HG03097 (cell line): ENCODE measurements around the gene SBF2.

Experiments used
- ATAC-seq: cut with Tn5 transposase; IDR thresholded peaks from one replicate; pipeline ENCODE4 v1.9.1; 2021; ENCODE audit not compliant: unreplicated experiment, low FRiP score

Gene SBF2

GRCh38 chr11:10302744-10303557, 8.9 kb upstream of the SBF2 start:
- no peak for ATAC-seq

DNA sequence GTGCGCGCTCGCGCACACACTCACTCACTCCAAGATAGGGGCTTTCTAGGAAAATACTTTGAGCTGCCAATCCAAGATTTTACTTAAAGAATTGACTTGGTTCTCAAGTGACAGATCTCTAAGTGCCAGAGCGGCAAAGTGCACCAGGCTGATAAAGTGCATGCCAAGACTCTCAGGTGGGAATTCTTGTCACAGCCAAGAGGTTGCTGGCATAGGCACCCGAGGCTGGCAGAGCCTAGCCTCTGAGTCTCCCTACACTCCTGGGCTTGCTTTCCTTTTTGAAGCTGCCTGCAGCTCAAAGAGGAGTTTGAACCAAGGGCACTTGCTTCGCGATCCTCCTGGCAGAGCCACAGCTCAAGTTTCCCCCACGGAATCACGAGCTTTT, 8.3 kb upstream of the SBF2 start:
- ATAC-seq, result no peak

GRCh38 chr11:10301656-10302358, 7.8 kb upstream of the SBF2 start:
- ATAC-seq, result no peak

- peak; percentile 85 for ATAC-seq
Measured at GRCh38 chr11:10298342-10298741, 4.3 kb upstream of the SBF2 start.

DNA sequence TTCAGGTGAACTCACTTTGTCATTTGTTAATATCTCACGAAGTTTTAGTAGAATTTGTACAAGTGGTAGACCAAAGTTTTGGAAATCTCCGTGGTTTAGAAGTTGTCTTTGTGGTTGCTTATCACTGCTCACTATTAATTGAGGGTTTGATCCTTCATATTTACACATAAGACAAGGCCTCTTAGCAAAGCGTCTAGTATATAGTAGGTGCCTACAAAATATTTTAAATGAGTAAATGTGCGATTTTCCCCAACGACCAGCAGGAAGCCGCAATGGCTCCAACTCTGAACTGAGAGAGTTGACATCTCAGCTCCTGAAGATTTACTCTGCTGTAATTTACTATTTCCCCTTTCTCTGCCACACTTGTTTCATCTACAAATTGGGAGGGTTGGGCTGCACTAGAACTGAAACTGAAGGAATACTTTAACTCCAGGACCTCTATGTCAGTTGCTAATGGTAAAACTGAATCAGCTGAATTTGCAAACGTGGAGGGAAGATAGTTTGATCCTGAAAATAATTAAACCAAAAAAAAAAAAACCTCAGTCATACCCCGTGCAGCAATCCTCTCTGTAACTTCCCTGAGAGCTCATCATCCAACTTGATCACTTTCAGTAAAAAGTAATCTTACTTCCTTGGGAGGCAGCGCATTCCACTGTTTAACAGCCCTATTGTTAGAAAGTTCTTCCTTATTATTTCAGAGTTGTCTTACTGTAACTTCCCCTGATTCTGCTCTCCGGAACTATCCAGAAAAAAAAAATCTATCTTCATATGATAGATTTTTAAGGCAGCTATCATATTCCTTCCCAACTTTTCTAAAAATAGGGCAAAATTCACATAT, 1.3 kb upstream of the SBF2 start:
- no peak for ATAC-seq

- ATAC-seq, result no peak
Measured at GRCh38 chr11:10294290-10294953, 403 bp upstream of the SBF2 start.

DNA sequence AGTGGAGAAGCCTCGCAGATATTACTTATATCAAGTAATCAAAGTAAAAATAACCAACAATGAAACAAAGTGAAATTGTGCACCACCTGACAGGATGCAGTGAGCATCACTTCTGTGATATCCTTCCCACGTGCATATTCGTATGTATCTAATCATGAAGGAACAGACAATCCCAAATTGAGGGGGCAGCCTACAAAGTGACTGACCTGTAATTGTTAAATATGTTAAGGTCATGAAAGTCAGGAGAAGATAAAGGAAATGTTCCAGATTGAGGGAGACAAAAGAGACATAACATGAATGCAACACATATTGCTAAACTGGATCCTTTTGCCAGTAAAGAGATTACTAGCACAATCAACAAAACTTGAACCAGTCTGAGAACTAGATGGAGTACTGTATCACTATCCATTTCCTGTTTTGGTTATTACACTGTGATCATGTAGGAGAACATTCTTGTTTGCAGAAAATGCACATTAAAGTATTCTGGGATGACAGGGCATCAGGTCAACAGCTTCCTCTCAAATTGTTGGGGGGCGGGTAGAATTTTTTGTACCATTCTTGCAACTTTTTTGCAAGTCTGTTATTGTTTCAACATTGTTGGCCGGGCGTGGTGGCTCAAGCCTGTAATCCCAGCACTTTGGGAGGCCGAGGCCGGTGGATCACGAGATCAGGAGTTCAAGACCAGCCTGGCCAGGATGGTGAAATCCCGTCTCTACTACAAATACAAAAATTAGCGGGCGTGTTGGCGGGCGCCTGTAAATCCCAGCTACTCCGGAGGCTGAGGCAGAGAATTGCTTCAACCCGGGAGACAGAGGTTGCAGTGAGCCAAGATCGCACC, 2.0 kb downstream of the SBF2 start:
- no peak for ATAC-seq

DNA sequence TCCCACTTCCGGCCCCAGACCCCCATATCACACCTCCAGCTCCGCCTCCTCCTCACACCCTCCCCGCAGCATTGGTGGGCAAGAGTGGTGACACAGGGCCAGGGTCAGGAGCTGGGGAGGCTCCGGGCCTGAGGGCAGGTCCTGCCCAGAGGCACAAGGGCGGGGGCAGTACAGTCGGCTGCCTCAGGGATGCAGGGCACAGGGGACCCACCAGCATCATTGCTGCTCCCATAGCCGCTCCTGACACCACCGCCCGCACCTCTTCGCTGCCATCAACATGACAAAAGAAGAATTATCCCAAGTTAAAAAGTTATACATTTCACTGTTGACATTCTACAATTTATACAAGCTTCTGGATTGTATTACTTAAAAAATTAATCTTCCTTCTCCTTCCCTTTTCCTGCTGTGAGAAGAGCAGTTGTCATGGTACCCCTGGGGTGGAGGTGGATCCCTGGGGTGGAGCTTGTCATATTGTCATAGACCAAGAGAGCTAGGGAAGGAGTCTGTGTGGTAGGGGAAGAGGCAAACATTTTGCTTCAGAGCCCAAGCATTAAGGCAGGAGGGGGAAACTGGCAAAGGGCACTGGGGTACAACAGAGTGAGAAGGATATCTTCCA, 4.1 kb downstream of the SBF2 start:
- ATAC-seq, result no peak

DNA sequence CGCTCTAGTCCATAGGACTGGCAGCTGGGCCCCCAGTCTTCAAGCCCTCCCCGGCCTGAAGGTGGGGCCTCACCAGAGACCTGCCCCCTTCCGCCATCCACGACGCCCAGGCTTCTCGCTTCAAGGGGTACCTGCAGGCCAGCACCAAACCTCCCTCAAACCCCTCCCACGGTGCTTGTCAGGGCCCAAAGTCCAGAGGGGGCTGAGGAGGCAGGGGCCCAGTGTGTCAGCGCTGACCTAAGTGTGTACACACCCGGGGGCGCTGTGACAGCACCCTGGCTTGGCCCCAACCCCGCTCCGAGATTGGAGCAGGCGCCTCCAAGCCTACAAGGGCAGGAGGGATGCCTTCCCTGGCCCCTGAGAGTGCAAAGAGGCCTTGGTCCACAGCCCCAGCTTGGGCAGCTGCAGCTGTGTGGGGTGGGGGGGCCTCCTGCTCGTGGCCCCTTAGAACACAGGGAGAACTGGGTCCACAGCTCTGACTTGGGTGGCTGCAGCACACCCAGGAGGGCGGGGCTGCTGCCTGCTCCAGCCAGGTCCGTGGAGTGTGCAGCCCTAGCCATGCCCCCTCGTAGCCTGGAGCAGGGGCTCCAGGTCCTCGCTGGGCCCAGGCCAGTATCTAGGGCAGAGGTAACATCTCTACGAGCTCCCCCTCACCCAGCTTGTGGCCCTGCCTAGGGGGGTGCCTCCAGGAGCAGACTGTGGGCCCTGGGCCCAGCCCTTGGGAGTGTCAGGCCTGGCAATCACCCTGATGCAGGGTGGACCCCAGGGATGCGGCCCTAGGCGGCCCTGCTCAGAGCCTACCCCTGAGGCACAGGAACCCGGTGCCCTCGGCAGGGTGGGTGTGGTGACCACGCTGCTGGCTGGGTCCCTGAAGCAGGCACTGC, 4.9 kb downstream of the SBF2 start:
- no peak for ATAC-seq

- ATAC-seq, result no peak
Measured at GRCh38 chr11:10287766-10288715, 6.0 kb downstream of the SBF2 start.

DNA sequence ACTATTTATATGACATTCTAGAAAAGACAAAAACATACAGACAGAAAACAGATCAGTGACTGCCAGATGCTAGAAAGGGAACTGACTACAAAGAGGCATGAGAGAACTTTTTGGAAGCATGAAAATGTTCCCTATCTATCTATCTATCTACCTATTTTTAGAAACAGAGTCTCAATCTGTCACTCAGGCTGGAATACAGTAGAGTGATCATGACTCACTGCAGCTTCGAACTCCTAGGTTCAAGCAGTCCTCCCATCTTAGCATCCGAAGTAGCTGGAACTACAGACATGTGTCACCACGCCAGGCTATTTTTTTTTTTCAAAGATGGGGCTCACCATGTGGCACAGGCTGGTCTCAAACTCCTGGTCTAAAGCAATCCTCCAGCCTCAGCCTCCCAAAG, 6.9 kb downstream of the SBF2 start:
- ATAC-seq, result no peak

DNA sequence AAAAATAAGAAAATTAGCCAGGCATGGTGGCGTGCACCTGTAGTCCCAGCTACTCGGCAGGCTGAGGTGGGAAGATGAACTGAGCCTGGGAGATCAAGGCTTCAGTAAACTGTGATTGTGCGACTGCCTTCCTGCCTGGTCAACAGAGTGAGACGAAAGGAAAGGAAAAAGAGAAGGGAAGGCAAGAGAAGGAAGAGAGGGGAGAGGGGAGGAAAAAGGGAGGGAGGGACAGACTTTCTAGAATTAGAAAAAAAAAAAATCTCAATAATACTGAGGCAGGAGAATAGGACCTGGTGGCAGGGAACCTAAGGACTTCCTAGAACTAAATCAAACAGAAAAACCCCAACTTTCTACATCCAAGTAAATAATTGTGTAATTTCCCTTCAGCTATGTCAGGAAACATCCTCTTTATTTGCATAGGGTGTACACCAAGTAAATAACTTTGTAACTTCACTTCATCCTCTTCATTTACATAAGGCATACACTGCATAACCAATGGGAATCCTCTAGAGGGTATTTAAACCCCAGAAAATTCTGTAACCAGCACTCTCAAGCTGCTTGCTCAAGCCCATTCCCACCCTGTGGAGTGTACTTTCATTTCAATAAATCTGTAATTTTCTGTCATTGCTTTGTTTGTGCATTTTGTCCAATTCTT, 8.7 kb downstream of the SBF2 start:
- ATAC-seq, result no peak

GRCh38 chr11:10283991-10284390, 10.0 kb downstream of the SBF2 start:
- no peak for ATAC-seq

DNA sequence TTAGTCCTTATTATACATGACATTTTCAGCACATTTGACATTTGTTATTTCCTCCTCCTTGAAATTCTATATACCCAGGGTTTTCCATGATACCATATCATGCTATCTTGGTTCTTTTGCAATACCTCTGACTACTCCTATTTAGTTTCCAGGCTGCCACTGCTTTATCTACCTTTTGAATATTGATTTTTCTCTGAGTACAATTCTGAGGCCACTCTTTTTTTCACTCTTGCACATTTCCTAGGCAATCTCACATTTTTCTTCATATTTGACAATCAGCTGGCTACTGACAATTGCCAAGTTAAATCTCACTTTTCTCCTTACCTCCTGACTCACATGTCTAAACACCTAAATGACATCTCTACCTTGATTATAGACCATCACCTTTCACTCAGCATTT, 11.9 kb downstream of the SBF2 start:
- no peak for ATAC-seq

GRCh38 chr11:10275714-10276113, 18.3 kb downstream of the SBF2 start:
- ATAC-seq, result no peak

DNA sequence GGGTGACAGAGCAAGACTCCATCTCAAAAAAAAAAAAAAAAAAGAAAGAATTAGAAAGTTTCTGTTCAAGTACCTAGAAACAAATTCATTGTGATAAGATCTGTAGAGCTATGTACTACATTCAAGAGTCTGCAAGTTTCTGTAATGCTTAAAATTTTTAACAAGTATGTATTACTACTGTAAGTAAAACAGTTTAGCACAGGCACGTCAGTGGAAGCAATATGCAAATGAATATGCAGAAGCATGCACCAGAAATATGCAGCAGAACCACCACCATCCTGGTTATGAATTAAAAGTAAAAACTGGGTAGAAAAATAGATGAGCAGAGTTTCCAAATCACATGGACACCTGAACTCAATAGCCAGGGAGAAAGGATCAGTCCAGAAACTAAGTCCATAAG, 19.3 kb downstream of the SBF2 start:
- no peak for ATAC-seq

DNA sequence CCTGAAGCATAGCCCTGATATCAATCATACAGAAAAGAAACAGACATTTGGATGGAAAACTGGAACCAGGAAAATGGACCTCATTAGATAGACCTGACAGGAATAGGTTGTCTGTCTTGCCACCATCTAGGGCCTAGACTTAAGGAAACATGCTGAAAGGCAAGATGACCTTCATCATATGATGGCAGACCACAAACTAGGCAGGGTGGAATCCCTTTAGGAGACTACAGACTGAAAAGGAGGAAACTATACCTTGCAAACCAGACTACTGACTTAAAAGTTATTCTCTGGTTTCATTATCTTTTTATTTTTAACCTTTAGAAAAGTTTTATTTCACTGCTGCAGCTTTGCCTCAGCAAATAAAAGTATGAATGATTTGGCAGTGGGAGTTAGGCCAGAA, 20.3 kb downstream of the SBF2 start:
- ATAC-seq, result no peak
